Astrocyte of the cerebellum (primary cell): ENCODE results near the gene PSMD3.

Experiments used
- DNase-seq: peaks from one replicate; pipeline ENCODE4 v3.0.0-alpha.2; 2011; ENCODE audit warnings: low read depth
- H3K4me3 ChIP-seq: 2 replicates; pipeline ENCODE4 v1.5.1; 2011; ENCODE audit warnings: mild to moderate bottlenecking, low read depth, low read length, moderate library complexity
- in situ Hi-C: cut with HindIII; loops from 2 replicates; pipeline ENCODE4 v1.10.0; 2017; ENCODE audit warnings: low sequenced_read_pairs
- TF ChIP-seq, protein P1 (sequence below): IDR thresholded peaks from 2 replicates; pipeline ENCODE4 v1.5.1; 2012; ENCODE audit warnings: low read length, low read depth, moderate library complexity, mild to moderate bottlenecking; ENCODE audit errors: missing control alignments

Gene PSMD3

DNA sequence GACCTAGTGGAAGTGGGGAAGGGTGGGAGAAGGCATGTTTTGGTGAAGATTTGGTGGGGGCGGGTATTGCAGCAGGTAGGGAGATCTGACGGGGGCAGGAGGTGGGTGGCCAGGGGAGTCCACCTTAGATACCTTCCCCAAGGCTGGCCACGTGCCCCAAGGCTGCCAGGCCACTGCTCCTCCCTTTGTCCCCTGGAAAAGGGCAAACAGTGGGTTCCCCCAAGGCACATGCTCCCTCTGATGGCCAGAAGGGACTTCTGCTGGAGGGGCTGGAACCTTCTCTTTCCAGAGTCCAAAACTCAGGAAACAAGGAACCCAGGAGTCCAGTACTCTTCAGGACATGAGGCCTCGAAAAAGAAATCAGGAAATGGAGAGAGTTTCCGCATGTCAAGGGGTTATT is 6.2 kb upstream of the PSMD3 start:
- TF ChIP-seq, protein P1, sequence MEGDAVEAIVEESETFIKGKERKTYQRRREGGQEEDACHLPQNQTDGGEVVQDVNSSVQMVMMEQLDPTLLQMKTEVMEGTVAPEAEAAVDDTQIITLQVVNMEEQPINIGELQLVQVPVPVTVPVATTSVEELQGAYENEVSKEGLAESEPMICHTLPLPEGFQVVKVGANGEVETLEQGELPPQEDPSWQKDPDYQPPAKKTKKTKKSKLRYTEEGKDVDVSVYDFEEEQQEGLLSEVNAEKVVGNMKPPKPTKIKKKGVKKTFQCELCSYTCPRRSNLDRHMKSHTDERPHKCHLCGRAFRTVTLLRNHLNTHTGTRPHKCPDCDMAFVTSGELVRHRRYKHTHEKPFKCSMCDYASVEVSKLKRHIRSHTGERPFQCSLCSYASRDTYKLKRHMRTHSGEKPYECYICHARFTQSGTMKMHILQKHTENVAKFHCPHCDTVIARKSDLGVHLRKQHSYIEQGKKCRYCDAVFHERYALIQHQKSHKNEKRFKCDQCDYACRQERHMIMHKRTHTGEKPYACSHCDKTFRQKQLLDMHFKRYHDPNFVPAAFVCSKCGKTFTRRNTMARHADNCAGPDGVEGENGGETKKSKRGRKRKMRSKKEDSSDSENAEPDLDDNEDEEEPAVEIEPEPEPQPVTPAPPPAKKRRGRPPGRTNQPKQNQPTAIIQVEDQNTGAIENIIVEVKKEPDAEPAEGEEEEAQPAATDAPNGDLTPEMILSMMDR: no peak
- in situ Hi-C loops: no loop called here
- no peak for DNase-seq
- H3K4me3 ChIP-seq: no peak overlapping the region

DNA sequence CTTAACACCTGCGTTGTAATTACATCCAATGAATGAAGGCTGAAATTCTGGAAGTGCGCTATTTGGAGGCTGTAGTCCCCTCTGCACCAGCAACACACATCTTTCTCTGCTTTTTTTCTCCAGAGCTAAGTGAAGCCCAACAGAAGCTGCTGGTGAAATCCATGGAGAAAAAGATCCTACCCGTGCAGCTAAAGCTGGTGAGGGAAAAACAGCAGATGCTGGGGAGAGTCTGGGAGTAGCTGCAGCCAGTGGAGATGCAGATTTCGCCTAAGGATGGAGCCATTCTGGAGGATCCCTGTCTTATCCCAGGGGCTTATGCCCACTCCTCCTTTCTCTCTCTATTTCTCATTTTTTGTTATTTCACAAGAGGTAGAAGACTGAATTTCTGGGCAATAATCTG is 4.8 kb upstream of the PSMD3 start:
- DNase-seq: no peak
- no peak overlapping the region for H3K4me3 ChIP-seq

DNA sequence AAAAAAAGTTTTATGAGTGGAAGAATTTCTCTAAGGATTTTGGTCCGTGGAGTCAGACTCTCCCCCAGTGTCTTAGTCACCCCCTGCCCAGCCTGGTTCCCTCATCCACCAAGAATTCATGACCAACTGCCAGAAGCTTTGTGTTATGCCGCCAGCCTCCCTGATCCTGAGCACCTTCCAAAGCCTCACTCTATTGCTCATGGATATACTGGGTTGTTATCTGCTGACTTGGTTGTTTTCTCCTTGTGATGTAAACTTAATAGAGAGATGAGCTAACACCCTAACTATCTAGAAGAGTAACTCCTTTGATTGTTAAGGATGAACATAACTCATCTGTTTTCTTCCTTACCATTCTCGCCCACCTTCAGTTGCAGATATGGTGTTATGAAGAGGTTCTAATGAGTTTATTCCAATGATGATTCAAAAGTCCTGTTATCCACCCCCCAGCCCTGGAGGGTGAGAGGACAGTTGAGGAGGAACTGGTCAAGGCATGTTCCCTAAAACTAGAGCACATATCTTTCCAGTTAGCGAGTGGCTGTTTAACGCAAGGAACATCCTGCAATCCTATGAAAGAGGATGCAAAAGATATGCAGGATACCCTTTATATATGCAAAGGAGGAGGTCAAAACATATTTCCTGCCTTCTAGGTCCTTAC is 1.5 kb upstream of the PSMD3 start:
- in situ Hi-C loops: loop anchor here (5.0 kb wide), 1 partner anchor 53 kb away; no protein-coding TSS in a partner anchor
- H3K4me3 ChIP-seq: no peak overlapping the region
- DNase-seq: peak; percentile 77
- TF ChIP-seq, protein P1: no peak

More for the DNA sequence above, 4.8 kb upstream of the PSMD3 start:
- TF ChIP-seq, protein P1: no peak
- in situ Hi-C loops: loop anchor here (5.0 kb wide), 1 partner anchor 56 kb away; no protein-coding TSS in a partner anchor

DNA sequence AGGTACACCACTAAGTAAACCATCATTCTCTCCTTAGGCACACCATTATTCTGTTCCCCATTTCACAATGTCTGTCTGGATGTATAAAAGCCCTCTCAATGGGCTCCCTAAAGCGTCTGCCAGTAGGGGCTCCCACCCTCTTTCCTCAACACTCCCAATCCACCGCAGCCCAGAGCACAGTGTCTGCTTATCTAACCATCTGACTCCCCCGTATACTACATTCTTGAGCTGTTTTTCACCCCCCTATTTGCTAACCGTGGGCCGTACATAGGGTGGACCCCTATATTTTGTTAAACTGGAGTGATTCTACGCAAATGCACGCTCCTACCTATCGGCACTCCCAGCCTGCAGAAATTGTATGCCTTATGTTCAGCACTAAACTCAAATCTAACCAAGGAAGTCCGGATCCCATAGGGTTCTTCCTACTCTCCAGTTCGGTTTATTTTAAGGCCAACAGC is 685 bp upstream of the PSMD3 start:
- TF ChIP-seq, protein P1: peak; percentile 17
- in situ Hi-C loops: loop anchor here (5.0 kb wide), 1 partner anchor 52 kb away; no protein-coding TSS in a partner anchor
- peak overlapping the region; percentile 88 for H3K4me3 ChIP-seq
- no peak for DNase-seq

DNA sequence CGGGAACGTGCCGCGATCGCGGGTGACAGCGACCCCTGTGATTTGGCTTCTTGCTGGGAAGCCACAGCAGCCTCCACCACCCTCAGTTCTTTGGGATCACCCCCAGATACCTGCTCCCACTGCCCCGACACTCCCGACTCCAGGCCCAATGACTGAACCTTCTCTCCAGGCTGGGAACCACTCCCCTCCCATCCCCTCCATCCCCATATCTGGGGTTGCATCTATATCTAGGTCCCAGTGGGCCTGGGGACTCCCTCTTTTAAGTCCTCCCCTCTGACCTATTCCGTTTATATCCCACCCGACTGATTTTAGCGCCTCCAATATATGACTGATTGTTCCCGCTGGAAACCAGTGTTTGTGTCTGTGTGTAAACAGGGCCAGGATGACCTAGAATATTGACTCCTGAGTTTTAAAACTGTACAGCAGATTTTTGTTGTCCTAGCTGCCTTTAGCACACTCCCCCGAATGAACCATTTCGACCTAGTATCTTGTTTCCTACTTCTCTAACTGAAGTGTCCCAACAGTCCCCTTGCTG is 667 bp downstream of the PSMD3 start:
- in situ Hi-C loops: no loop called here
- no peak for DNase-seq
- H3K4me3 ChIP-seq: peak overlapping the region; percentile 88
- TF ChIP-seq, protein P1: no peak

DNA sequence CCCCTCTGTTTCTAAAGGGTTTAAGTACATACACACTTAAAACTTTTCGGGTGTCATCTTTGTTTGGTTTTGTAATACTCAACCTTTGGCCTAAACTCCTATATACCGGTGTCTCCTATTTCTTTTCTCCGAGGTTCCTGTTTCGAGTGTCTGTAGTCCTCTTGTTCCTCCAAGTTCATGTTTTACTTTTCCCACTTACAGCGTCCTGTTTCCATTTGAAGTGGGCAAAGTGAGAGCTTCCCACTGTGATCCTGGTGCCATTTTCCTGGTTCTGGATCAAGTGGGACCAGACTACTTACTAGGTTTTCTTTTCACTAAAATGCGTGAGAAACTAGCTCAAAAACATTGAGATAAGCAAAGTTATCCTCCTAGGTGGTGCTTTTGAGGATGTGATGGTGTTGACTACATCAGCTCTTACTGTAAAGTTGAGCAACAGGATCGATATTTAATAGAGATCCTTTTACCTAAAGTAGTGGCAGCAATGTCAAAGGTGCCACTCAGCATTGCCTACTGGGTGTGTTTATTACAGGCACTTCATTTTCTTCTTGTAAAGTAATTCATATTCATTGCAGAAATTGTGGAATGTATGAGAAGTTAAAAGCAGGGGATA is 1.3 kb downstream of the PSMD3 start:
- no peak for DNase-seq
- in situ Hi-C loops: no loop called here

More for the DNA sequence above, 1.3 kb downstream of the PSMD3 start:
- peak overlapping the region; percentile 88 for H3K4me3 ChIP-seq
- TF ChIP-seq, protein P1: no peak
